Stimulated activated CD8-positive, alpha-beta memory T cell treated with anti-CD3 and anti-CD28 coated beads, Interleukin-15, amount 100 ng/mL, for 48 hours (primary cell): ENCODE results near the gene CLCN7.

ENCODE experiments used
- DNase-seq, 2 donors: peaks; one replicate each; pipeline ENCODE4 v3.0.0-alpha.2; 2020; ENCODE audit warnings: low read depth in 2 of 2

CLCN7 gene

DNA sequence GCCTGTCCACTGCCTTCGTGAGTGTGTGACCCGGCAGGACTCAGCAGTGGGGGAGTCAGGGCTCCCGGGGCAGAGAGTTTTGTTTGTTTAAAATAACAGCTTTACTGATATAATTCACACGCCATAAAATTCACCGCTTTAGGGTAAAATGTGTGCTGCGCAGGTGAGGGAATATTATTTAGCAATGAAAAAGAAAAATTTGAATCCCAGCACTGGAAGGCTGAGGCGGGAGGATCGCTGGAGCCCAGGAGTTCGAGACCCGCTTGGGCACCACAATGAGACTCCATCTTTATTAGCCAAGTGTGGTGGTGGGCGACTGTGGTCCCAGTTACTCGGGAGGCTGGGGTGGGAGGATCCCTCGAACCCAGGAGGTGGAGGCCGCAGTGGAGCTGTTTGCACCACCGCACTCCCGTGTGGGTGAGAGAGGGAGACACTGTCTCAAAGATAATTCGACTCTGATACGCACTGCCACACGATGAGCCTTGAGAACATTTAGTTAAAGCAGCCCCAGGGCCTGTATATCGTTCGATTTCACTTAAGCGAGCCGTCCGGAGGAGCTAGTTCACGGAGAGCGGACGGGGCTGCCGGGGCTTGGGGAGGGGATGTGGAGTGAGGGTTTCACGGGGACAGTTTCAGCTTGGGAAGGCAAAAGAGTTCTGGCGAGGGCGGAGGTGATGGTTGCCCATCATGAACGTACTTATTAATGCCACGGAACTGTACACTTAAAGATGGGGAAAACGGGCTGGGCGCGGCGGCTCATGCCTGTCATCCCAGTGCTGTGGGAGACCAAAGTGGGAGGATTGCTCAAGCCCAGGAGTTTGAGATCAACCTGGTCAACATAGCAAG, 28.5 kb upstream of the CLCN7 start:
- DNase-seq = no peak

DNA sequence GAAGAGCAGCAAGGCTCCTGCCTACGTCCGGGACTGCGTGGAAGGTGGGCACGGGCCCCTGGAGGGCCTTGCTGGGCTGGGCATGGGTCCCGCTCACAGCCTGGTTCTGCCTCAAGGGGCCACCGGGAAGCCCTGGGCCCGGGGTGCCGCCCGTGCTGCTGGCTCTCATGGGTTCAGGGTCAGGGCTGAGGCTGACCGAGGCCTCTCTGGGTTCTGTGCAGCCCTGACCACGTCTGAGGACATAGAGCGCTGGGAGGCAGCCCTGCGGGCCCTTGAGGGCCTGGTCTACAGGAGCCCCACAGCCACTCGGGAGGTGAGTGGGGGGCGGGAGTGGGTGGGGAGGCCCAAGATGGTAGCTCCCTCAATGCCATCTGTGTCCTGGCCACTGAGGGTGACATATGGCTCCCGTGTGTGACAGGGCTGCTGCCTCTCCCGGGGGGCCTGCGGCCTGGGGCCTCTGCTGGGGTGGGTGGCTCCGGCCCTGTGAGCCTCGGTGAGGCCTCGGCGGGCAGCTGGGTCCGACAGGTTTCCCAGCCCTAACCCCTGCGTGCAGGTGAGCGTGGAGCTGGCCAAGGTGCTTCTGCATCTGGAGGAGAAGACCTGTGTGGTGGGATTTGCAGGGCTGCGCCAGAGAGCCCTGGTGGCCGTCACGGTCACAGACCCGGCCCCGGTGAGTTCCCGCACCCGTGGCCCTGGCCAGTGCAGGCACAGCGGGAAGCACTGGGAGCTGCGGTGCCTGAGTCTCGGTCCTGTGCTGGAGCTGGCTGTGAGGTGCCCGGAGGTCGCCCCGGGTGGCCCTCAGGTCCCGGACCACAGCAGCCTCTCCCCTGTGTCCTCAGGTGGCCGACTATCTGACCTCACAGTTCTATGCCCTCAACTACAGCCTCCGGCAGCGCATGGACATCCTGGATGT, 27.5 kb upstream of the CLCN7 start:
- no peak for DNase-seq

DNA sequence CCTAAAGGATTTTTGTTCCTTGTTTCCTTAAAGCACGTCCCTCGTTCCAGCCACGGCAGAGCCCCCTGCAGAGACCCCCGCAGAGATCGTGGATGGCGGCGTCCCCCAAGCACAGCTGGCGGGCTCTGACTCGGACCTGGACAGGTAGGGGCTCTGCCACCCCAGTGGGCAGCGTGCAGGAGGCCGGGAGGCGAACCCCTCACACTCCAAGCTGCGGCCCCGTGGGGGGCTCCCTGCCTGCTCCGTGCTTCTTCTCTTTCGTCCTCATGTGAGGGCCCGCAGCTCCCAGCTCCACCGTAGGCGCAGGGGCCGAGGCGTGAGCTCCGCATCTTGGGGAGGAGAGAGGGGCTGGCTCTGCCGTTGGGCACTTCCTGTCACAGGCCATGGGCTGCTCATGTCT, 26.8 kb upstream of the CLCN7 start:
- no peak for DNase-seq

DNA sequence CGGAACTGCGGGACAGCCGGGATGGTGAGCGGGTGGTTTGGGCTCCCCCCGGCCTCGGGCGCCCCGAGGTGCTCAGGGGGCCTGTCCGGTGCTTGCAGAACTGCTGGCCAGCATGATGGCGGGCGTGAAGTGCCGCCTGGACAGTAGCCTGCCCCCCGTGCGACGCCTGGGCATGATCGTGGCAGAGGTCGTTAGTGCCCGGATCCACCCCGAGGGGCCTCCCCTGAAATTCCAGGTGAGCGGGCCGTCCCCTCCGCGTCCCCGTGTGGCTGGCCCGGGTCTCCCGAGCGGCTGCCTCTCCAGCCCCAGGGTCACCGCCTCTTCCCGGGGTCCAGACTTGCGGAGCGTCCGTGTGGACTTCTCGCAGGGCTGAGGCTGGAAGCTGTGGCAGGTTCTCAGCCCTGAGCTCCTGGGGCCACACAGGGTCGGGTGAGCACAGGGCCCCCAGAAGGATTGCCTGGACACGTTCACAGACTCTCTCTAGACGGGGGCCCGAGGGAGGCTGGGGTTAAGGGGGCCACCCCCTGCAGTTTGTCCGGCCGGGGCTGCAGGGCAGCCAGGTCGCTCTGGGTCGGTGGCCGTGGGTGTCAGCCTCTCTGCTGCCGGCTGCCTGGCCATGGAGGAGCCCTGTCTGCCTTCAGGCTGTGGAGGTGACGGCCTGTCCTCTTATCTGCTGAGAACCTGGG, 25.8 kb upstream of the CLCN7 start:
- no peak for DNase-seq

DNA sequence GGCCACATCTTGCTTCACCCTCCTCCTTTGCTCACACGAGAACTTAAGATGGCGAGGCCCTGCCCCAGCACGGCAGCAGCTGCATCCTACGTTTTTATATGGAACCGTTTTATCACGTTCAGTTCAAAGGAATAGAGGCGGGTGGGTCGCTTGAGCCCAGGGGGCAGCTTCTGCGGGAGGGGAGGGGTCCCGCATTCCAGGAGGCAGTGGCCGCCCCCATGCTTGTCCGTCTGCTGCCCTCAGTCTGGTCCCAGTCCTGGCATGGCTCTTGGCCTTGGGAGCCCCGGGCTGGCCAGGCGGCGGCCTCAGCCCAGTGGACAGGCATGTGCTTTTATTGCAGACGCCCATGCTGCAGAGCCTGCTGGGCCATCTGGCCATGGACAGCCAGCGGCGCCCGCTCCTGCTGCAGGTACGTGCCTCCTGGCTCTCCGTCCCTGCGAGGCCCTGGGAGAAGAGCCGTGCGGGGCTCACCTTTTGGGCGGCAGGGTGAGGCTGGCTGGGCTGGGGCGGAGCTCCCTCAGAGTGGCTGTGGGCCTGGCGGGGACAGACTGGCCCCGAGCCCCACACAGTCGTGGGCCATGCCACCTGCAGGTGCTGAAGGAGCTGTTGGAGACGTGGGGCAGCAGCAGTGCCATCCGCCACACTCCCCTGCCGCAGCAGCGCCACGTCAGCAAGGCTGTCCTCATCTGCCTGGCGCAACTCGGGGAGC, 25.1 kb upstream of the CLCN7 start:
- DNase-seq = no peak

DNA sequence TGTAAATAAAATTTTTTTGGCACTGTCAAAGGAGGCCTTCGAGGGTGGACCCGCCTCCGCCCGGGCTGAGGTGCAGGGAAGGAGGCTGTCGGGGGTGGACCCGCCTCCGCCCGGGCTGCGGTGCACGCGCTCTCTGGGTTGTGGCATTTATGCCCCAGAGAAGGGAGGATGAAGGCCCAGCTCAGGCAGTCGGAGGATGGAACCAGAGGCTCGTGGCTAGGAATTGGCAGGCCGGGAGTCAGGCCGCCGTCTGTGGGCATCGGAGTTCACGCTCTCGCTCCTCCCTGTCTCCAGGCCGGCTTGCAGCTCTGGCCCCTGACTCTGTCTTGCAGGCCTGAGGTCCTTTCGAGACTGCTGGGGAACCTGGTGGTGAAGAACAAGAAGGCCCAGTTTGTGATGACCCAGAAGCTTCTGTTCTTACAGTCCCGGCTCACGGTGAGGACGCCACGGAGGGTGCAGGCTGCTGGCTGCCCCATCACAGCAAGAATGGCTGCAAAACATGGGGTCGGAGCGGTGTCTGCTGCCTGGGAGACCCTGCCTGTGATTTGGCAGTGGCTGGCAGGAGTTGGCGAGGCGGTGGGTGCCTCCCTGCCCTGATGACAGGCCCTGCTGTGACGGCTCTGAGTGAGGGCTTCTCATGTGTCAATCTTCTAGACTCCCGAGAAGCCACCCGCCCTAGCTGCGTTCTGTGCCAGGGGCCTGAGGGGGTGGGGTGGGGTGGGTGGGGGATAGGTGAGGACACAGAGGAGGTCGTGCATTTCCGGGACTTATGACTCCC, 24.3 kb upstream of the CLCN7 start:
- no peak for DNase-seq

DNA sequence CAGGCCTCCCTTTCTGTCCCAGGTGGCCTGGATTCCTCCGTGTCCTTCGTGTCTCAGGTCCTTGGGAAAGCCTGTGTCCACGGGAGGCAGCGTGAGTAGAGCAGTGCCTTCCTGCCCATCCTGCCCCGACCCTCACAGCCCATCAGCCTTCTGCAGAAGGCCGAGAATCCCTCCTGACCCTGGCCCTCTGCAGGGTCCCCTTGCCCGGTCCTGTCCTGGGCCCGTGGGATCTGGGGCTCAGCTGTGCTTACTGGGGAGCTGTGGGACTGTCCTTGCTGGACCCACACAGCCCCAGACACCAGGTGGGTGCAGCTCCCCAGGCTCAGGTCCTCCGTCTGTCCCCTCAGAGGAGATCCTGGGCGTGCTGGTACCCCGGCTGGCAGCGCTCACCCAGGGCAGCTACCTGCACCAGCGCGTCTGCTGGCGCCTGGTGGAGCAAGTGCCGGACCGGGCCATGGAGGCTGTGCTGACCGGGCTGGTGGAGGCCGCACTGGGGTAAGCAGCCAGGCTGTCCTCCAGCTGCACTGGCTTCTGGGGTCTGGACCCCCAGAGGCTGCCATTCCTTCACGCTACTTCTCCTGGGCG, 22.3 kb upstream of the CLCN7 start:
- no peak for DNase-seq

DNA sequence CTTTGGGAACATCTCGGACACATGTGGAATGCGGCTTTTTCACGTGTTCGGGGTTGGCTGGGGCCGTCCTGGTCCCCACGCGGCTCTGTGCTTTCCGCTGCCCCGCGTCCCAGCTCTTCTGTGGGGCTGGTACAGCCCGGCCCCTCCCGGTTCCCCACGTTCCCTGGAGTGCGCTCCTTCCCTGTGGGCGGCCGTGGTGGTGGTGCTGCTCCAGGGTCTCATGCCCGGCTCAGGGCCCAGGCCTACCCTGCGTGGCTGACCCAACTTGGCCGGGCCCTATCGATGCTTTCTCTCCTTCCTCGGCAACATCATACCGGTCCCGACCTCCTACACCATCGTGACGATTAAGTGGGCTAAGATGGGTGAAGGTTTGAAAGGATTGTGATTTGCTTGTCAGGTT, 21.6 kb upstream of the CLCN7 start:
- DNase-seq = no peak

DNA sequence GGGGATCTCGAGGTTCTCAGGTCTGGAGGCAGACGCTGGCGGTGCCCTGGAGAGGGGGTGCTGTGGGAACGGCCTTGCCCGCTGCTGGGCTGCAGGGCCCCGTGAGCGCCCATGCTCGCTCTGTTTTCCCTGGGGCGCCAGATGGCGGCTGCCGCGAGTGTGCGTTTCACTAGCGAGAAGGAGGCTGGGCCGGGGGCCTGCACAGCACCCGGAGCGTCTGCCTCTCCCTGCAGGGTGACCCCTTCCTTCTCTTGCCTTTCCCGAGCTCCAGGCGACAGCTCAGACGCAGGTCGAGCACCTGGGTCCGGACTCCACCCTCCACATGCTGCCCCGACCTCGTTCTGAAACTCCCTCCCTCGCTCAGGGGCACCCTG, 21.0 kb upstream of the CLCN7 start:
- no peak for DNase-seq

DNA sequence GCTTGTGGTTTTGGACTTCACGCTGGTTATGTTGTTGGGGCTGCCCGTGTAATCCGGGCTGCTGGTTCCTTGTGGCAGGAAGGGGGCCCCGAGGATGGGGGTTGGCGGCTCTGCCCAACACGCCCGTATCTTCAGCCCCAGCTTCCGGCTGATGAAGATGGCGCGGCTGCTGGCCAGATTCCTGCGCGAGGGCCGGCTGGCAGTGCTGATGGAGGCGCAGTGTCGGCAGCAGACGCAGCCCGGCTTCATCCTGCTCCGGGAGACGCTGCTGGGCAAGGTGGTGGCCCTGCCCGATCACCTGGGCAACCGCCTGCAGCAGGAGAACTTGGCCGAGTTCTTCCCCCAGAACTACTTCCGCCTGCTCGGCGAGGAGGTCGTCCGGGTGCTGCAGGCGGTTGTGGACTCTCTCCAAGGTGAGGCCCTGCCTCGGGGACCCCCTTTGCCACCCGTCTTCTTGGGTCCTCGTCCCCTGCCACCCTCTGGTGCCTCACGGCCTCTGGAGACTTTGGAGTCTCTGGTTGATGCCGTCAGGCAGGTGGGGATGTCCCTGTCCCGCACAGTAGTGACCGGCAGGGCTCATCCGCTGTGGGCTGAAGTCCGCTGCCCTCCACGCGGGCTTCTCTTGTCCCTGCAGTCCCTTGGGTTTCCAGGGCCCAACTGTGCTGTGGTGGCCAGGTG, 20.5 kb upstream of the CLCN7 start:
- DNase-seq = no peak

DNA sequence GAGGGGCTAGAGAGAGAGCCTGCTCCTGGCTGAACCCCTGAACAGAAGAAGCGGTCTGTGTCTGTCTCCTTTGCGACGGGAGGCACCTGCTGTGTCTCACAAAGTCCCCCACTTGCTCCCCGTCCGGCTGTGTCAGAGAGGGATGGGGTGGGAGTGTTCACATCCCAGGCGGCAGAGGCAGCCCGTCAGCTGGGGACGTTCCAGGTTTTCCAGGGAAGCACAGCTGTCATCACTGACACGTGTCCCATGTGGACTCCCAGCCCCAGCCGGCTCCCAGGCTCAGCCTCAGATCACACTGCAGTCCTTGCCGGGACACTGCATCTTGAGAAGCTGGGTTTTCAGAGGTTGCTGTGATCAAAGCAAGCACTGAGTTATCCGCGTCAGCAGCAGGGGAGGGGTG, 19.9 kb upstream of the CLCN7 start:
- DNase-seq = no peak

DNA sequence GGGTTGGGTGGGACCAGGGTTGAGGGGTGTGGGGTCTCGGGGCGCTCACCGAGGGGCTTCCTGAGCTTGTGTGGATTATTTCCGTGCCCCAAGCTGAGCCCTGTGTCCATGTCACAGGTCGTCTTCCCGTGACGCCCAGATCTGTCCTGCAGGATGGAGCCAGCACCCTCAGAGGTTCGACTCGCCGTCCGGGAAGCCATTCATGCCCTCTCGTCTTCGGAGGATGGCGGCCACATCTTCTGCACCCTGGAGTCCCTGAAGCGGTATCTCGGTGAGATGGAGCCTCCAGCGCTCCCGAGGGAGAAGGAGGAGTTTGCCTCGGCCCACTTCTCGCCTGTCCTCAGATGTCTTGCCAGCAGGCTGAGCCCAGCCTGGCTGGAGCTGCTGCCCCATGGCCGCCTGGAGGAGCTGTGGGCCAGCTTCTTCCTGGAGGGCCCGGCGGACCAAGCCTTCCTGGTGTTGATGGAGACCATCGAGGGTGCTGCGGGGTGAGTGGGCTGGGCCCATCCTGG, 19.4 kb upstream of the CLCN7 start:
- DNase-seq = no peak

DNA sequence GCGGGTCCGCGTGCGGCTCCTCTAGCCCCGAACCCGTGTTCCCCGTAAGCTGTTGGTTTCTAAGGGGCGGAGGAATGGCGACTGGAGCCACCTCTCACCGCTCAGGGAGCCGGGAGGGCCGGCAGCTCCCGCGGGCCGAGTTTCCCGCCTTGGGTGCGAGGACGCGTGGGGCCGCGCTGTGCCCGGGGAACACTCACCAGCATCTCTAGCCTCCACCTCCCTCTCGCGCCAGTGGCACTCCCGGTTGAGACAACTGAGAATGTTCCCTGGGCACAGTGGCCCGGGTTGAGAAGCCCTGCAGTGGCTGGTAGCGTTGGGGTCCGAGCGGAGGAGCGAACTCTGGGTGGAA, 18.9 kb upstream of the CLCN7 start:
- DNase-seq = peak in 1 of 2 donors; percentile 4

DNA sequence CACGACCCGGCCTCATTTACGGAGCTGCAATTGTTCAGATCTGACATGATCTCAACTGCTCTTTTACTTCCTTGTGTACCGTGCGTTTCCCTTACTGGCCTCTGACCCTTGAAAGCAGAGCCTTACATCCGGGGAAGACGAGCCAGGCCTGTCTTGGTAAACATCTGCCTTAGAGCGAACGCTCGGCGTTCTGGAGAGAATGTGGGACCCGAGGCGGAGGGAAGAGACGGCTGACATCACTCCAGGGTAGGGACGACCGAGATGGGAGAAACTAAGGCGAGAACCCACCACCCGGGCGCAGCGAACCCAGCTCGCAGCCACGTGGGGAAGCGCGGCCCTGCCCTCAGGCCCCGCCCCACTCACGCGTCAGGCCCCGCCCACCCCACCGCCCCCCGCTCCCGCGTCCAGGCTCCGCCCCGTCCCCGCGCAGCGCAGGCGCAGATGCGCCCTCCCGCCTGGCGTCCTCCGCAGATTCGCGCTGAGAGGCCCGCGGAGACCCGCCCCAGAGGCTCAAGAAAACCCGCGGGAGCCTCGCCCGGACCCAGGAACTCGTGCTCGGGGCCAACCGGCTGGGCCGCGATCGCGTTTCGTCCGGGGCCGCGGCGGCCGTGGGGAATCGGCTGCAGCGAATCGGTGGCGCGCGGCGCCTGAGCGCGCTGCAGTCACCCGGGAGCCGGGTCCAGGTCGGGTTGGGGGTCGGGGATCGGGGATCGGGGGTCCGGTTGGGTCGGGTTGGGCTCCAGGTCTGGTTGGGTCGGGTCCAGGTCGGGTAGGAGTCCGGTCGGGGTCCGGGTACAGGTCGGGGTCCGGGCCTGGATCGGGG, 18.3 kb upstream of the CLCN7 start, which contains the start of gene TELO2:
Gene TELO2 (plus strand): TSS at position 438 of the 823 bp plus-strand sequence. CDS start 922 bp downstream, outside the sequence.
- peak; percentile 70 to 76 for DNase-seq

DNA sequence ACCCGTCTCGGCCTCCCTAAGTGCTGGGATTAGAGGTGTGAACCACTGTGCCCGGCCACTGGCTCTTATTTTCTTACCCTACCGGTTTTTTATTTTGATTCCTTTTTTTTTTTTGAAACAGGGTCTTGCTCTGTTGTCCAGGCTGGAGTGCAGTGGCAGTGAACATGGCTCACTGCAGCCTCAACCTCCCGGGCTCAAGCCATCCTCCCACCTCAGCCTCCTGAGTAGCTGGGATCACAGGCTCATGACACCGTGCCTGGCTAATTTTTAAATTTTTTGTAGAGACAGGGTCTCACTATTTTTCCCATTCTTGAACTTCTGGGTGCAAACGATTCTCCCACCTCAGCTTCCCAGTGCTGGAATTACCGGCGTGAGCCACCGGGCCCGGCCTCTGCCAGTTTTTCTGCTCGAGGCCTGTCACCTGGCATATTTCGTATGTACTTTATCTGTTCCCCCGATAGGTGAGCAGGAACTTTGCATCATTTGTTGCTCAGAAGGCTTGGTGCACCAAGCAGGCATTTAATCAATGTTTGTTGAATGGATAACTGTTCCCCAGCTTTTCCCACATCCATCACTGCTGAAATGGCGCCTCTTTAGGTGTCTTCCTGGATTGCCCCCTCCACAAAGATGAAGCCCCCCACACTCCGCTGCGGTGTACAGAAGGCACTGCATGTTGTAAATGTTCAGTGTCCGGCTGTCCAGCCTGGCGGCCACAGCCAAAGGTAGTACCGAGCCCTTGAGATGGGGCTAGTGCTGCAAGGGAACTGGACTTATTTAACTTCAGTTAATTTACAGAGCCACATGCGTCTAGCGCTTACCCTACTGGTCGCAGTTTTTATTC, 17.5 kb upstream of the CLCN7 start:
- DNase-seq = no peak

DNA sequence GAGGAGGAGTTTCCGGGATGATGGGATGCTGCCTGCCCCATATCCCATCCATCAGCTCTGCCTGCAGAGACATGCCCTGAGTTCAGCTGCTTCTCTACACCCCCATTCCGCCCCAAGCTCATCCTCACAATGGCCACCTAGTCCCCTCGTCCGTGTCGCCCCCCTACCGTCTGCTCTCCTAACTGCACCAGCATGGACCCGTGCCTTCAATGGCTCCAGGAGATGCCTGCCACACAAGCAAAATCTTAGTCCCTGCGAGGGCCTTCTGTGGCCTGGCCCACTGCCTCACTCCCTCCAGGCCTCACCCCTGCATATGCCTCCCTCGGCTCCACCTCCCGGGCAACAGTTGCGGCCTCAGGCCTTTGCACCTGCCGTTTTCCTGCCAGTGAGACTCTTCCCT, 16.5 kb upstream of the CLCN7 start:
- no peak for DNase-seq

DNA sequence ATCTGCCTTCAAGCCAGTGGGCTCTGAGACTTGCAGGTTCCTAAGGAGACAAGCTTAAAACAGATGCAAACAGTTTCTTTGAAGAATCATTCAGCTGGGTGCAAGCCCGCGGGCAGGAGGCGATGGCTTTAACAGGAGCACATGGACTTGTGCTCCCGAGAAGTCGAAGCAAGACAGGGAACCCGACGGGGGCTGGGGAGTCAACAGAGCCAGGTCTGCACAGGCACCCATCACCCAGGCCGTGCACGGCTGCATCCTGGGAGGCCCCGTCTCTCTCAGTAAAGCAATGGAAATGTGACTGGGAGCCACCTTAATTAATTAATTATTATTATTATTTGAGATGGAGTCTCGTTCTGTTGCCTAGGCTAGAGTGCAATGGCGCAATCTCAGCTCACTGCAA, 14.2 kb upstream of the CLCN7 start:
- no peak for DNase-seq

DNA sequence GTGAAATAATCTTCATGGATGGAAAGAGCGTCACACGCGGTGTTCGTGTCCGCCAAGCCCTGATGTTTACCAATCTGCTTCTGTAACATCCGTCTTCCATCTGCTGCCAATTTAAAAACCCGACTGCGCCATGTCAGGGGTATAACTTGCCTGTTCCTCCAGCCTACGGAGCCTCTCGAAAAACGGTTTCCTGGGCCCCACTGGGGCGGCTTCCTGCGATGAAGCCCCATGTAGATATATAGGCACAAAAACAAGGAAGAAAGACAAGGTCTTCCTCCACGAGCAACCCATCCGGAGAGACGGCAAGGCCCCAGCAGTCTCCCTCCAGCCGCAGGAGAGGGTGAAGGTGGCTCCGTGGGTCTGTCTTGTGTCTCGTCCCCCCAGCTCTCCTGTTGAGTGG, 13.8 kb upstream of the CLCN7 start, which contains the start of gene PTX4:
Gene PTX4 (minus strand): TSS at position 326 of the 400 bp plus-strand sequence. CDS start 35 bp downstream, at position 291.
- no peak for DNase-seq
